NK-92 (cell line): ENCODE results near the gene KMT2E.
A peak's percentile ranks its signal among the peaks of the same experiment; 100 is the strongest.
"Not testable (repeated sequence)": the region's sequence is repeated elsewhere in the genome, so short reads cannot be mapped to it uniquely, and the experiment has no call there.

Source experiments
- DNase-seq: peaks from one replicate; lab custom pipeline; 2025; ENCODE audit not compliant: unreplicated experiment; lab: John Stamatoyannopoulos, UW

The KMT2E gene

DNA sequence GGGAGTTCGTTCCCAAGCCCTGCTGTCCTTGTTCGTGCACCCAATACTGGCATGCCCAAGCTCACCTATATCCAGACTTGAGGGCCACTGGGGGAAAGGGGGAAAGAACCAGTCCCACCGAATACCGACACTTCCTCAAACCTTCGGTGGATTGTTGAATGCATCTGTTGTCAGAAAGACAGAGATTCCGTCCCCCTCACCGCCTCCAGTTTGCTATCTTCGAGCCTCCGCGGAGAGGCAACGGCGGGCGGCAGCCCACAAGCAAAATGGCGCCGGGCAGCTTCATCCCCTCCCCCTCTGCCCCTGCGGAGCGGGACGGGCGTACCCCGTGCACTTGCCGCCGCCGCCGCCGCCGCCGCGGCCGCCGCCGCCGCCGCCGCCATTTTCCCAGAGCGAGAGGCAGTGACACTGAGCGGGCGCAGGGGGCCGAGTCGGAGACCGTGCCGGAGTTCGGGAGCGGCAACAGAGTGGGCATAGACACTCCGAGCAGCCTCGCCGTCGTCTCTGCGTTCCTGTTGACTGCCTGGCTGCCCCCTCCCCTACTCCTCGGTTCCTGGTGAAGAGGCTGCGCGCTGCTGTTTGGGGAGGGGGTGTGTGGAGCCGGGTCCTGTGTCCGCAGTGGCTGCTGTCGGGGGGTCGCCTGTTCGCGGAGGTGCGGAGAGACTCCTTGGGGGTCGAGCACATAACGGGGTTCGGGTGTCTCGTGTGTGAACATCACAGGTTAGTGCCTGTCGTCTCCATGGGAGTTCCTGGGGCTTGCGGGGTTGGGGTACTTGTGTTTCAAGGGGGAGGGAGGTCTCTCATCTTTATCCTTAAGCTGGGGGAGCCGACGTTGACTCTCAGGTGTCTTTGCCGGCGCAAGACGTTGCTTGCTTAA, at the start of gene KMT2E:
TSS of gene KMT2E (plus strand) at position 390 of the 877 bp plus-strand sequence. CDS start 26,748 bp downstream, outside the sequence.
- peak; percentile 52 for DNase-seq

GRCh38 chr7:104964626-104965236, 49.3 kb upstream of the KMT2E start:
- DNase-seq = no peak

DNA sequence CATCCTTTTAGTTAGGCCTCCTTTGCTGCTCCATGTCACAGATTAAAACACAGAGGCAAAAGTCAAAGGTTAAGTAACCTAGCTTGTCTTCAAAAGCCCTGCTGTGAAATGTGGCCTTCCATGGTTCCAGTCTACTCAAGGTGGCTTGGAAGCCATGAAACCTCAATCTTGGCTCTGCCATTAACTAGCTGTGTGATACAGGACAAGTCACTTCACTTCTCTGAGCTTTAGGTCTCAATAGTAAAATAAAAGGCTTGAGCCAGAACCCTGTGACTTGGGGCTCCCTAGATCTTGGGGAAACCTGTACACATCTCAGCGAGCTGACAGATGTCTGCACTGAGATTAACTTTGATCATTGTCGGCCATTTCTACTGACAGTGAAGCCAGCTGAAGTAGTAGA, 48.0 kb upstream of the KMT2E start:
- no peak for DNase-seq

GRCh38 chr7:104967088-104967487, 46.9 kb upstream of the KMT2E start:
- DNase-seq = no peak

DNA sequence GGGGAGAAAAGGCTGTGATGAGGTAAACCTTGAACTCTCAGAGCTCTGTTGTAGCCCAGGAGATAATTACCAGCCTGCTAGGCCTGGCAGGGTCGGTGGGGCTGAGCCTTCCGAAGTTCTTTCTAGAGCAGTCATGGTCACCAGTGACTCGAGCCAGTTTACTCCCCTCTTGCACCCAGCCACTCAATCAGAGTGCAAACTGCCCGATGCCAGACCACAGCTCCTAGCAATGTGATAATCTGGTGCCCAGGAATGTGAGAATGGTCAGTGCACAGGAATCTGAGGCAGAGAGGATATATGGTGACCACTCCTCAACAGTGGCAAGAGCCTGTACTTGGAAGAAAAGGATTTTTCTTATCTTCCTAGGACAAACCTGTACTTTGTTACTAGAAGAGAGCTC, 46.4 kb upstream of the KMT2E start:
- no peak for DNase-seq

- DNase-seq = no peak
Measured at GRCh38 chr7:104968648-104969047, 45.4 kb upstream of the KMT2E start.

DNA sequence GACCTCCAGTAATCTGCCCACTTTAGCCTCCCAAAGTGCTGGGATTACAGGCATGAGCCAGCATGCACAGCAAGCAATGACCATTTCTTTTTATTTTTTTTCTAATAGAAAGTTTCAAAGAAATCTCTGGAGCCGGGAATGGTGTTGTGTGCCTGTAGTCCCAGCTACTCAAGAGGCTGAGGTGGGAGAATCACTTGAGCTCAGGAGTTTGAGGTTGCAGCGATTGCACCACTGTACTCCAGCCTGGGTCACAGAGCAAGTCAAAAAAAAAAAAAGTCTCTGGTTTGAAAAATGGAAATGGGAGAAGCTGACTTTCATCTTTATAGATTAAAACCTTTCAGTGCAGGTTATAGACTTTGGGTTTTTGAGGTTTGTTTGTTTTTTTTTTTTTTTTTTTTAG, 44.8 kb upstream of the KMT2E start:
- no peak for DNase-seq

DNA sequence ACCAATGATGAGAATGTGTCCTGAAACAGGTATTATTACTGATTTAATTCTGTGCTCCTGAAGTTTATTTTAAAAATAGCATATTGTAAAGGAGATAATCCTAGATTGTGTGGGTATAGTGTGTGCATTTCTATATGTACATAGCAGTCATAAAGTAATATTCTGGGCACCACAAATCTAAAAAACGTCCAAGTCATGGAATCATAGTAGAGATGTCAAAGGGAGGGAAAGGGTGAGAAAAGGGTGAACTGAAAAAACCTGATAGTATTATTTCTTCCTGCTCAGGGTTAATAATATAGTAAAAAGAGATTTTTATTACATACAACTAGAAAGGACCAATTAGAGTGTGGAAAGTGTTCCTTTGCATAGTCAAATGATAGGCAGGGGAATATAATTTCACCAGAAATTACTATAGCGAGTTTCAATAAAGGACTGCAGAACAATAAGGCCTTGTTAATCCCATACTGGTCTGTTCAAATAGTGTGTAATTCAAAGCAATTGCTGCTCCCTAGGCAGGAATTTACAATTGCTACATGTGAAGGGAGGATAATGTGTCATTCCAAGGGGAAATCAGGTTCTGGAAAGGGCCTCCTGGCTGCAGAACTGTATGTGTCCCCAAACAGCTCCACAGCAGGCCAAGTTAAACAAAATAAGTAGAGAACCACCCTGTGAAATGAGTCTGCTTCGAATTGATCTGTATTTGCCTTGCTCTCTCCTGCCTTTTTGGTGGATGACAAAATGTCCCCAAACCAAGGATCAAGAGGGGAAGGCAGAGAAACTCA, 42.5 kb upstream of the KMT2E start:
- no peak for DNase-seq

- no peak for DNase-seq
Measured at GRCh38 chr7:104972500-104972899, 41.5 kb upstream of the KMT2E start.

- no peak for DNase-seq
Measured at GRCh38 chr7:104973227-104973626, 40.8 kb upstream of the KMT2E start.

DNA sequence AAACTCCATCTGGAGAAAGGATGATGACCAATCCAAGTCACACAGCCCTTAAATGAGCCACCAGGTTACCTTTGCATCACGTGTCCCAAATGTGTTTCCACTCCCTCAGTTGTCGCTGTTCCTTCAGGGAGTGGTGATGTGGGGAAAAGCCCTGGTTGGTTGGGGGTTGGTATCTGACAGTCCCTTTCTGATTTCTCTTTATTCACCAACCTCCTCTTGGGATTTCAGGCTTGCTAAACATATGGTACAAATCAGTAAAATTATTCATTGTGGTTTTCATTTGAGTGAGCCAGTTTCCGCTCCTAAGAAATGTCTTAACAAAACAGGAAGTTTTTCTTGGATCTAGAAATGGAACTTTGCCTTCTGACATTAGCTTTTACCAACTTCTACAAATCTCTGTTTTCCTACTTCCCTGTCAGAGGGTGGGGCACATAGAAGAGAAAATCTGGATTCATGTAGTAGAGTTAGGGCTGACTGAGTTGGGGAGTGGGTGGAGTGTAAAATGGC, 40.0 kb upstream of the KMT2E start:
- no peak for DNase-seq

GRCh38 chr7:104975553-104975952, 38.5 kb upstream of the KMT2E start:
- DNase-seq = not testable (repeated sequence)

DNA sequence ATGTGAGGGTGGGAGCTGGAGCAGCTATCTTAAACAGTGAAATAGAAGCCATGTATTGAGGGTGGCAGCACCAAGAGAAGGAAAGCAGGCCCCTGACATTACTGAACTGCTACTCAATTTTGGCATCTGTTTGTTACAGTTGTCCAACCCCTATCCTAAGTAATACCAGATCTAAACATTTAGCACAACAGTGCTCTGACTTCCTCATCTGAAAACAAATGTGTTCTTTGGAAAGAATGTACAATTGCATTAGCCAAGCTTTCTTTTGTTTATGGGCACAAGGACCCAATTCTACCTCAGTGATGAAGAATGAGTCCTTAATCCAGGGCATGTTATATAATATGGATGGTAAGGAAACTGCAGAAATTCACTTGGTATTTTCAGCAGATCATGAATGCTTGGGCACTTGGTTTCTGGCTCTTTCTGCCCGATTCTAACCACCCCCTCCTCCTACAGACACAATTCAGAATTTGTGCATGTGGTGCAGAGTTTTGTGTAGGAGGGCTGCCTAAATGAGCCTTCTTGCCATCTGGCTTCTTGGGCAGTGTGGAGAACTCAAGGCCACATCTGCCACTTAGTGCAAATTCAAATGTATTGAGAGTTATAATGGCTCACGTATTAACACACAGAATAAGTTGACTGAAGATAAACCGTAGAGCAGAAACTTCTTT, 36.9 kb upstream of the KMT2E start:
- no peak for DNase-seq

DNA sequence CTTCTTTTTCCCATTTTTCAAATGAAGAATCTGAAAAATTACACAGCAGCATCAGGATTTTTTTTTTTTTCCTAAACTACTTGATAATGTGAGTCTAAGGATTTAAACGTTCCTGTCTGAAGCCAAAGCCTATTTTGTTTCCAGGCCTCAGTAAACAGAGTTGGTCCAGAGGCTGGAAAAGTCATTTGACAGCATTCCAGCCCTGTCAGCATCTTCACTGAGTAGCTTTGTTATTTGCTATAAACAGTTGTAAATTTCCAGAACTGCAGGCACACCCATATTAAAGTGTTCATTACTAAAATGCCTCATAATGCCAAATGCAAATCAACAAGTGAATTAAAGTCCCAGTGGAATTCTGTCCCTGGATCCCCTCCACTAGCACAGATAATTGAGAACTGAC, 35.5 kb upstream of the KMT2E start:
- DNase-seq = no peak

- DNase-seq = no peak
Measured at GRCh38 chr7:104979167-104979841, 34.7 kb upstream of the KMT2E start.

- no peak for DNase-seq
Measured at GRCh38 chr7:104980440-104980839, 33.6 kb upstream of the KMT2E start.

DNA sequence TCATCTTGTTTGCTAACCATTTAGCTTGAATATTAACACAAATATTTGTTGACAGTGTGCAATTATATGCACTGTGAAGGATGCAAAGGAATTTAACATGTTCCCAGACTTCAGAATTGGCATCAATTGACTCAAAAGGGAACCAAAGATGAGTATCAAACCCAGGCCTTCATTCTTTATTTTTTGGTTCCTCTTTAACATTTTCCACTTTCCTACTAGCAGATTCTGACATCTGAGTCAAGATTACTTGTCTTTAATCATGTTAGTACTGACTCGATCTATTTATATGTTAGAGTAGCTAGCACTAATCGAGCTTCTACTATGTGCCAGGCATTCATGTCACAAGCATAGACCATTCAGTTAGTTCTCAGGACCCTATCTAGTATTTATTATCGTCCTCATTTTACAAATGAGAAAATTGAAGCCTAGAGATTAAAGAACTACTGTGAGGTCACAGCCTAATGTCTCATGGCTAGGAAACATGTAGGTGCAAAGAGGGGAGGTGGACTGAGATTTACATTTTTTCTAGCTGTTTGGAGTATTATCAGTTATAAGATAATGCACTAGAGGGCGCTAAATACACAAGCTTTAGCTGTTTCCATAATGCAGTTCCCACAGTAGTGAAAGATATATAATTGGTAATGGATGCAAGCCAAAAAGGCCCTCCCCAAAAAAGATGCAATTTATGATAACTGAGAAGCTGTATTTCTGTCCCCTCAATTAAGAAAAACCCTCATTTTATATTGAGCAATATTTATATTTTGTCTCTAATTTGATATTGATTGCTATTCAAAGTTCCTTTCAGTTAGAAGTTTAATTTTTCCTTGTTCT, 32.9 kb upstream of the KMT2E start:
- DNase-seq = no peak

GRCh38 chr7:104981672-104982037, 32.4 kb upstream of the KMT2E start:
- DNase-seq = no peak

DNA sequence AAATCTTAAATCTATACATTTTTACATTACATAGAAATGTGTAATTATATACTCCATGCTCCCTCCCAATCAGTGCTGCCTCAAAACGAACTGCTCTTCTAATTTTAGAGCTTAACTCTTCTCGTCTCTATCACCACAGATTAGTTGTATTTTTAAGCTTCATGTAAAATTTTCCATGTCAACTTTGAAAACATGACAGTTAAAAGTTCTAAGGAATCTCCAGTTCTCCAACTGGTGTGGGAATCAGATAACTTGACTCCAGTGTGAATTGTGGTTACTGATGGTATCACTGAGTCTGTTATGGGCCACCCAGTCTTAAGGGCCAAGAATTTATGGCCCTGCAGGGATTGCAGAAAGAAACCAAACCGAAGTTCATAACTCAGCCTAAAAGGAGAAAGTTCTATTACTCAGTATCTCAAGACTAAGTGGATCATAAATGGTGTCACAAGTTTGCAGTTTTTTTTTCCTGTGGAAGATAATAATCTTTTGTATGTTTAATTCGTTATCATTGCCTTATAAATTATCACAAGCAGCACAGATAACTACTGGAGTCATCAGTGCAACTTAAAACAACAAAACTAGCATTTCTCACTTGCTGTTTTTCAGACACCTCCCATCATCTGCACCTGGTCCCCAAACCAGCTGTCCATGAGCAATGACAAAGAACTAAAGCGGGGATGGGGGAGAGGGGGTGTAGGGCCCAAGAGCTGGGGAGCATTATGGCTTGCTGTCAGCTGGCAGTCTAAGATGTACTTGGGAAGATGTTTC, 31.5 kb upstream of the KMT2E start:
- no peak for DNase-seq
